Activated T-helper 9 cell treated with anti-CD3 and anti-CD28 coated beads, Interleukin-2, amount 50 U/mL, for 16 hours (primary cell): ENCODE measurements around the gene TXNRD1.
A peak's percentile ranks its signal among the peaks of the same experiment; 100 is the strongest.
"Not testable (repeated sequence)": the region's sequence is repeated elsewhere in the genome, so short reads cannot be mapped to it uniquely, and the experiment has no call there.

ENCODE experiments used
- DNase-seq: peaks from one replicate; pipeline ENCODE4 v3.0.0-alpha.2; 2020; ENCODE audit warnings: low read depth

The TXNRD1 gene

GRCh38 chr12:104190641-104191176 lies 24.9 kb upstream of the TXNRD1 start:
- DNase-seq: no peak

DNA sequence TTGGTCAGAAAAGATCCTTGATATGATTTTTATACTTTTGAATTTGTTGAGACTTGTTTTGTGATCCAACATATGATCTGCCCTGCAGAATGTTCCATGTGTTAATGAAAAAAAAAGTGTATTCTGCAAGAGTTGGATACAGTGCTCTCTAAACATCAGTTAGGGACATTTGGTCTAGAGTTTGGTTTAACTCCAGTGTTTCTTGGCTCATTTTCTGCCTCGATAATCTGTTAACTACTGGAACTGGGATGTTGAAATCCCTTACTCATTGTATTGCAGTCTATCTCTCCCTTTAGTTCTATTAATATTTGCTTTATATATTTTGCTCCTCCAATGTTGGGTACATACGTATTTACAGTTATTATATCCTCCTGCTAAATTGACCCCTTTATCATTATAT lies 18.3 kb upstream of the TXNRD1 start:
- no peak for DNase-seq

DNA sequence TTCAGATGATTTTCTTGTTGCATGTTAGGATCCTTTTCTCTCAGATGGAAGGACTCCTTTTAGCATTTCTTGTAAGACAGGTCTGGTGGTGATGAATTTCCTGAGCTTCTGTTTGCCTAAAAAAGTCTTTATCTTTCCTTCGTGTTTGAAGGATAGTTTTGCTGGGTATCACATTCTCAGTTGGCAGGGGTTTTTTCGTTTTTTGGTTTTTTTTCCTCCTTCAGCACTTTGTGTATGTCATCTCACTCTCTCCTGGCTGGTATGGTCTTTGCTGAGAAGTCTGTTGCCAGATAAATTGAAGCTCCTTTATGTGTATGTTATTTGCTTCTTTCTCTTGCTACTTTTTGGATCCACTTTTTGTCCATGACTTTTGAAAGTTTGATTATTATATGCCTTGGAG lies 15.6 kb upstream of the TXNRD1 start:
- no peak for DNase-seq

DNA sequence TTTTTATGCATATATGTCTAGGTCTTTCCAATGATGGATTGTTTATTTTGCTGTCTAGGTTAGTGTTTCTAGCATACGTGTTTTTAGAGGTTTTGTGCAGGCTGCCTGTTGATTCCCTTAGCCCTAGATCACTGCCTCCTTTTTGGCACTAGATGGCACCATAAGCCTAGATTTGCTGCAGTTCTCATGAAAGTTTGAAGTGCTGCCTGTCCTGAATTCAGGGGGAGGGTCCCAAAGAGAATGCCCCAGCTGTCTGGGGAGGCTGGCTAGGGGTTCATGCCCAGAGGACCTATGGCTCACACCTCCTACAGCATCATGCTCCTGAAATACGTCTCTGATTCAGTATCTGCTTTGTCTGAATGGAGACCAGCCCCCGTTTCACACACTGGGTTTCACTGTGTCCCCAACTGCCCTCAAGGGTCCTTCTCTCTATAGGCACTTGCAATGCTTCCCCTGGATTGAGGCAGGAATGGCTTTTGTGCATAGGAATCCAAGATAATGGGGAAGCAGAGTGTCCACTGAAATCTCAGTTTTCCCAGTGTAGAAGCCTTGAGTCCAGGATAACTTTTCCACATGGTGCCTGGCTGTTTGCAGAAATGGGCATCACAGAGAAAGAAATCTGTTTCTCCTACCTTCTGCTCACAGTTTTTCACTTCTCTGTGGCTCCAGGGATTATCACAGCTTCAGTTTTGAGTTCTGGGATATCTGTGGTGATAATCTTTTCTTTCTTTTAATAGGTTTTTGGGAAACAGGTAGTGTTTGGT lies 14.2 kb upstream of the TXNRD1 start:
- peak; percentile 19 for DNase-seq

GRCh38 chr12:104204690-104205480 lies 10.7 kb upstream of the TXNRD1 start:
- no peak for DNase-seq

DNA sequence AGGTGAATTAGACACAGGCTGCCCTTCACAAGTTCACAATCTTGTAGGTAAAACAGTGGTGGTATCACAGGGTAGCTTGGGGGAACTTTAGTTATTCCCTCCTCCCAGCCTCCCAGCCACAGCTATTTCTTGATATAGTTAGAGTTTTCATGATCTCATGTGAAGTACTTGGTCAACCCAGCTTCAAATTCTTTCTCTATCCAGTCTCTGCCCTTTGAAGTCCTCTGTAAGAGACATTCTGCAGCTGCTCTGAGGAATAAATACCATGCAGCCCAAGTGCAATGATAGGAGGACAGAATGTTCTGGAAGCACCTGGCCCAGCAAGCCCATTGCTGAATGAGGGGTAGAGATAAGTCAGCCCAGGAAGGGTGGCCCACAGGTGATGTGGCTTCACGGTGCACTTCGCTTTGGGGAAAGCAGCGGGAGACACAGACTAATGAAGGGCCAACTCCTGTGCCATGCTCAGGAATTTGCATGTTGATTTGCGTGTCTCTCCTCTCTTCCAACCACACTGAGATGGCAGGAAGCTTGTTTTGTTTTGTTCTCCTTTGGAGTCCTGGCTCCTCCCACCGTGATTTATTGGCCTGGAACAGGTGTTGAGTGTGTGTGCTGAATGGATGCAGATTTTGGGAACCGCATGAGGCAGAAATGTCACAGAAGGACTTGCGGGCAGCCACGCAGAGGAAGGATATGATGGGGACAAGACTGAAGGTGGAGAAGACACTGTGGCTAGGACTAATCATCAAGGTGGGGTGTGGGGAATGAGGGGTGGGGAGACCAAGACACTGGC lies 8.0 kb upstream of the TXNRD1 start:
- DNase-seq: no peak

- DNase-seq: no peak
Observed at GRCh38 chr12:104212516-104212915, 3.1 kb upstream of the TXNRD1 start.

DNA sequence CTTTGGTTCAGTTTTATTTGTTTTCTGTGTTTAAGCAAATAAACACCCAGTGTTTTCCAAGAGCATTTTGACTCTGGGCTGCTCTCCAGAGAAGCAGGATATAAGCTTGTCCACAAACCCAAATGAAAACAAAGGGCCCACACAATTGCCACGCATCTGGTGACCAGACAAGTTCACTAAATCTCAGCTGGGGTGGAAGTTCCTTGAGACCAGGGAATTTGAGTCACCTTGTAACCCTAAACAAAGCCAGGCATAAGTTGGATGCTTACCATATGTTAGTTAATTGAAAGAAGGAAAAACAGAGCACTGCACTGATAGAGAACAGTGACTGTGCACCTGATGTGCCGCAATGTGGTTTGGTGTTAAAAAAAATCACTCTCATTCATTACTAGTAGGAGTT lies 1.6 kb upstream of the TXNRD1 start:
- DNase-seq: no peak

DNA sequence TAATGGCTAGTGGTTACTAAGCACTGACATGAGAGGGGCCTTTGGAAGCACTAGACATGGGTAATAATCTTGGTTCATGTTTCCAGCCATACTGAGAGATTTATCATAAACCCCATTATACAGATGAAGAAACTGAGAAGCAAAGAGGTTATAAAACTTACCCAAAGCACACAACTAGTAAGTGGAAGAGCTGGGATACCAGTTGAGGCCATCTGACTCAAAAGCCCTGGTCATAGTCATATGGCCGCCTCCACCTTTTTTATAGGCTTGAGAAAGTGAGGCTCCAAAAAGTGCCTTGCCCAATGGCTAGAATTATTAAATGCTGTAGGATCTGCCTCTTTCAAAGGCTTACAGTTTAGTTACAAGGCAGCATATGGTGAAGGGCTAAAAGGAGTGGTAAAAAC lies 944 bp downstream of the TXNRD1 start:
- no peak for DNase-seq

GRCh38 chr12:104218506-104218905 lies 2.9 kb downstream of the TXNRD1 start:
- DNase-seq: not testable (repeated sequence)

- no peak for DNase-seq
Observed at GRCh38 chr12:104218935-104219334, 3.4 kb downstream of the TXNRD1 start.

- no peak for DNase-seq
Observed at GRCh38 chr12:104219361-104219892, 3.8 kb downstream of the TXNRD1 start.

DNA sequence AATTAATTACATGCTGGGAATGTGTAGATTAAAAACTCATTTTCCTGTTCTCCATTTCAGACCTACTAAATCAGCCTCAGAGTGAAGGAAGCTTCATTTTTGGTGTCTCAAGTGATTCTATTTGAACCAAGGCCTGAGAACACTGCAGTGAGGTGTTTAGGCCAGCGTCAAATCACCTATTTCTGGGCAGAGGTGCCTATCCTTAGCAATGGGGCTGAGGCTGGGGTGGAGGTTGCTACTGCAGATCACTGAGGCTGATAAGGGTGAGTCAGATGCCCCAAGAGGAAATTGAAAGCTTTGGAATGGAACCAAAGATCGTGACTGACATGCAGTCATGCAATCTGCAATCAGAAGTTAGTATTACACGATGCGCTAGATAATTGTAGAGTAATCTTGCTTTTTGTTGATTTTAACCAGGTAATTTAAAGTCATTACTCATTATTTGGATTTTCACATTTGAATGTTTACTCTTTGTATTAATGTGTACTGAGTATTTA lies 4.4 kb downstream of the TXNRD1 start:
- peak; percentile 47 for DNase-seq

GRCh38 chr12:104220931-104221330 lies 5.4 kb downstream of the TXNRD1 start:
- peak; percentile 17 for DNase-seq

DNA sequence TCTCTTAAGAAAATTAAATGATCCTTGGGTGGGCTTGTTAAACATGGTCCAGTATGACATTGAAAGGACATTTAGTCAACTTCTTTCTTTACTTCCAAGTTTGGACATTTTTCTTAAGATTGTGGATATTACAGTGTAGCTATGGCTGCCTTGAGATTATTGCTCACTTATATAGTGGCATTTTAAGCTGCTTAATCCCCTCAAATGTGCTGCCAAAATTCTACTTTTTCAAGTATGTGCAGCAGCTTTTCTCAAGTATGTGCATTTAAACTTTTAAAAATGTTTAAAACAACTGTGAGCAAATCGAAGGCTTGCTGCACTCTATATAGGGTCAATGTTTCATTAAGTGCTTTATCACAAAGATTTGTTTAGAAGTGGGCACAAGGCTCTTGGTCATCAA lies 7.4 kb downstream of the TXNRD1 start:
- no peak for DNase-seq

GRCh38 chr12:104223712-104224111 lies 8.1 kb downstream of the TXNRD1 start:
- DNase-seq: no peak

DNA sequence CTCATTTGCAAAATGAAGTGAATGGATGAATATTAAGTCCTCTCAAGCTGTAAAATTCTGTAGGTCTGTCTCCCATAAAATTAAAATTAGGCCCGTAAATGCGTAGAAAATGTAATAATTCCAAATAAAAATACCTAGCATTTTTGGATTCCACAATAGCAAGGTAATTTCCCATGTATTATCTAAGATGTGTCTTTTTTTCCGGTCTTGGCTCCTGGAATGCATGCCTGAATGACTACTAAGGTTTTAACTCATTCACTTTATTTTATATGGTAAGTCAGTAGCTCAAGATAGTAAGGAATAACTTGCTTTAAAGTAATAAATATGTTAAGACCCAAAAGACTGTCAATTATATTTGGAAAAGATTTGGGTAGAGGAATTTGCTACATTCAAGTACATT lies 11.1 kb downstream of the TXNRD1 start:
- DNase-seq: no peak

DNA sequence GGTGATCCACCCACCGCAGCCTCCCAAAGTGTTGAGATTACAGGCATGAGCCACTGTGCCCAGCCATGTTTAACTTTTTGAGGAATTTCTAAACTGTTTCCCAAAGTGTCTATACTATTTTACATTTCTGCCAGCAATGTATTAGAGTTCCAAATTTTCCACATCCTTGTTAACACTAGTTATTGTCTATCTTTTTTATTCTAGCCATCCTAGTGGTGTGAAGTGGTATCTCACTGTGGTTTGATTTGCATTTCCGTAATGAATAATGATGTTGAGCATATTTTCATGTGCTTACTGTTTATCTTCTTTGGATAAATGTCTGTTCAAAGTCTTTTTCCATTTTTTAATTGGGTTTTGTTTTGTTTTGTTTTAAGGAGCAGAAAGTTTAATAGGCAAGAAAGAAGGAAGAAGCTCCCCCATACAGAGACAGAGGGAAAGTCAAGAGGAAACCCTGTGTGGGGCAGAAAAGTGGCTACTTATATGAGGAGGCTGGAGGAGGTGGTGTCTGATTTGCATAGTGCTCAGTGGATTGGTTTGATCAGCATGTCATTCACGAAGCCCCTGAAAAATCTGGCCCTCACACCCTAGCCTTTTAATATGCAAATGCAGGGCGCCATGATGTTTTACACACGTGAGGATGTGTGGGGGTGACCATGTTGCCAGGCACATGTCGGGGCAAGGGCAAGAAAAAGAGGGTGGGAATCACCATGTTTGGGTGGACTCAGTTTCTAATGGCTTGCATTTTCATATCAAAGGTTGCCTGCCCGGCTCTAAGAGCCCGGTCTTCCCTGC lies 14.9 kb downstream of the TXNRD1 start:
- DNase-seq: no peak

GRCh38 chr12:104232609-104233280 lies 17.2 kb downstream of the TXNRD1 start:
- DNase-seq: no peak

DNA sequence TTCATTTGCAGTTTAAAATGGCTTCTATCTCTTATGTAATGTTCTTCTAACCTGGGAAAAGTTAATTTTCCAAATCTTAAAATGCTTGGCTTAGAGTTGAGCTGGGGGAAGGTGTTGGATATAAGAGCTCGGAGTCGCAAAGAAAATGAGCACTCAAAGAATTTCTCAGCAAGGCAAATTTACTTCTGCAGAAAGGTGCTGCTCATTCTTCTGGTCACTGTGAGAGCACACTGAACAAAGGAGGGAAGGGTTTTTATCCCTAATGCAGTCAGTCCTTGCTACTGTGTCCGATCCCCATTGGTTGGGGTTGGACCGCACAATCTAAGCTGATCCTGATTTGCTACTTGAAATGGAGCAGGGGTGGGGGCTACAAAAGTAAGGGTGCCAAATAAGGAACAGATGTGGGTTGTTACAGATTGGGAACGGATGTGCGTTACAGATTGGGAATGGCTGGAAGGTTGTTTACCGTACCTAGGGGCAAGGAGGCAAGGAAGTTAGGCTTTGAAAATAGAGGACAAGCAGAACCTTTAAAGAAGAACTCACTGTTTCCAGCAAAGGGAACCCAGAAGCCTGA lies 19.4 kb downstream of the TXNRD1 start:
- no peak for DNase-seq
